GM23338 (cell line): Measurements from ENCODE around the gene HTT-AS.

Source experiments
- CREB1 ChIP-seq: fragments of 250-450 bp; sonication (Bioruptor Pico); IDR thresholded peaks from 2 replicates; pipeline ENCODE4 v1.5.0; 2020; ENCODE audit warnings: low read depth, mild to moderate bottlenecking, moderate library complexity
- EZH2 ChIP-seq: fragments of 200-600 bp; sonication (generic); IDR thresholded peaks from one replicate; pipeline ENCODE4 v1.8.0; 2017; ENCODE audit warnings: antibody characterized with exemption, mild to moderate bottlenecking, low read depth; ENCODE audit not compliant: unreplicated experiment
- EZH2phosphoT487 ChIP-seq: fragments of 200-600 bp; sonication (generic); IDR thresholded peaks from one replicate; pipeline ENCODE4 v1.8.1; 2018; ENCODE audit warnings: antibody characterized with exemption; ENCODE audit not compliant: unreplicated experiment
- JUNB ChIP-seq: IDR thresholded peaks from one replicate; pipeline ENCODE4 v1.6.1; 2016; ENCODE audit warnings: antibody characterized with exemption; ENCODE audit not compliant: unreplicated experiment
- NANOG ChIP-seq: IDR thresholded peaks from 2 replicates; pipeline ENCODE4 v1.6.1; 2016; ENCODE audit warnings: antibody characterized with exemption, borderline replicate concordance
- POLR2AphosphoS5 ChIP-seq: IDR thresholded peaks from 2 replicates; pipeline ENCODE4 v1.6.1; 2016; ENCODE audit warnings: antibody characterized with exemption, low read depth
- STAT1 ChIP-seq: IDR thresholded peaks from one replicate; pipeline ENCODE4 v1.6.1; 2016; ENCODE audit warnings: antibody characterized with exemption; ENCODE audit not compliant: unreplicated experiment
- ZNF331 ChIP-seq: fragments of 250-450 bp; sonication (Bioruptor Pico); IDR thresholded peaks from 2 replicates; pipeline ENCODE4 v1.5.0; 2020; ENCODE audit warnings: low read depth, mild to moderate bottlenecking, moderate library complexity
- TF ChIP-seq, protein P1 (sequence below), 2 experiments: fragments of 200-600 bp in 1 of 2; sonication (generic) in 1 of 2; conservative IDR thresholded peaks; 2 replicates each; pipeline versions ENCODE4 v1.5.1 to v1.6.1; 2016 to 2017; ENCODE audit warnings: antibody characterized with exemption in 2 of 2, low read depth in 2 of 2, mild to moderate bottlenecking in 2 of 2, moderate library complexity in 1 of 2
- TF ChIP-seq, protein P2 (sequence below): IDR thresholded peaks from one replicate; pipeline ENCODE4 v1.6.1; 2018; ENCODE audit warnings: antibody characterized with exemption; ENCODE audit not compliant: unreplicated experiment
- TF ChIP-seq, protein P3 (sequence below): IDR thresholded peaks from 2 replicates; pipeline ENCODE4 v1.6.1; 2016; ENCODE audit warnings: antibody characterized with exemption
- TF ChIP-seq, protein P4 (sequence below): fragments of 250-450 bp; sonication (Bioruptor Pico); IDR thresholded peaks from 2 replicates; pipeline ENCODE4 v1.5.0; 2020; ENCODE audit warnings: mild to moderate bottlenecking, moderate library complexity

DNA sequence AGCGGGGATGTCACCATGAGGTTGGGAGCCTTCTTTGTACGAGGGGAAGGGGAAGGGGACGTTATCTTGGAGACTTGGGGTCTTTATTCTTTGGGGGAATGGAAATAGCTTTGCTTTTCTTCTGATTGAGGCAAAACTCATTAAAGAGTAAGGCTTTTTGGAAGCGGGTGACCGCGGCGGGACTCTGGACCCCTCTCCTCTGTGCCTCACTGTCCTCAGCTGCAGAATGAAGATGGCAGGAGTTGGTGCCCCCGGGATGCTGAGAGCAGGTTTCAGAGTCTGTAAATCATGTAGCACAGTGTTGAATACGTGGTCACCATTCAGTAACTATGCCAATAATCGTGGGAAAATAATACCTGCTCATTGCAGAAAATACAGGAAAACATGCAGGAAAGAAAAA is 32.1 kb downstream of the HTT-AS start:
- TF ChIP-seq, protein P1, sequence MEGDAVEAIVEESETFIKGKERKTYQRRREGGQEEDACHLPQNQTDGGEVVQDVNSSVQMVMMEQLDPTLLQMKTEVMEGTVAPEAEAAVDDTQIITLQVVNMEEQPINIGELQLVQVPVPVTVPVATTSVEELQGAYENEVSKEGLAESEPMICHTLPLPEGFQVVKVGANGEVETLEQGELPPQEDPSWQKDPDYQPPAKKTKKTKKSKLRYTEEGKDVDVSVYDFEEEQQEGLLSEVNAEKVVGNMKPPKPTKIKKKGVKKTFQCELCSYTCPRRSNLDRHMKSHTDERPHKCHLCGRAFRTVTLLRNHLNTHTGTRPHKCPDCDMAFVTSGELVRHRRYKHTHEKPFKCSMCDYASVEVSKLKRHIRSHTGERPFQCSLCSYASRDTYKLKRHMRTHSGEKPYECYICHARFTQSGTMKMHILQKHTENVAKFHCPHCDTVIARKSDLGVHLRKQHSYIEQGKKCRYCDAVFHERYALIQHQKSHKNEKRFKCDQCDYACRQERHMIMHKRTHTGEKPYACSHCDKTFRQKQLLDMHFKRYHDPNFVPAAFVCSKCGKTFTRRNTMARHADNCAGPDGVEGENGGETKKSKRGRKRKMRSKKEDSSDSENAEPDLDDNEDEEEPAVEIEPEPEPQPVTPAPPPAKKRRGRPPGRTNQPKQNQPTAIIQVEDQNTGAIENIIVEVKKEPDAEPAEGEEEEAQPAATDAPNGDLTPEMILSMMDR (conservative IDR thresholded peaks at IDR 0.05; ENCODE audit: low read depth in 2 of 2) = no peak
- TF ChIP-seq, protein P2, sequence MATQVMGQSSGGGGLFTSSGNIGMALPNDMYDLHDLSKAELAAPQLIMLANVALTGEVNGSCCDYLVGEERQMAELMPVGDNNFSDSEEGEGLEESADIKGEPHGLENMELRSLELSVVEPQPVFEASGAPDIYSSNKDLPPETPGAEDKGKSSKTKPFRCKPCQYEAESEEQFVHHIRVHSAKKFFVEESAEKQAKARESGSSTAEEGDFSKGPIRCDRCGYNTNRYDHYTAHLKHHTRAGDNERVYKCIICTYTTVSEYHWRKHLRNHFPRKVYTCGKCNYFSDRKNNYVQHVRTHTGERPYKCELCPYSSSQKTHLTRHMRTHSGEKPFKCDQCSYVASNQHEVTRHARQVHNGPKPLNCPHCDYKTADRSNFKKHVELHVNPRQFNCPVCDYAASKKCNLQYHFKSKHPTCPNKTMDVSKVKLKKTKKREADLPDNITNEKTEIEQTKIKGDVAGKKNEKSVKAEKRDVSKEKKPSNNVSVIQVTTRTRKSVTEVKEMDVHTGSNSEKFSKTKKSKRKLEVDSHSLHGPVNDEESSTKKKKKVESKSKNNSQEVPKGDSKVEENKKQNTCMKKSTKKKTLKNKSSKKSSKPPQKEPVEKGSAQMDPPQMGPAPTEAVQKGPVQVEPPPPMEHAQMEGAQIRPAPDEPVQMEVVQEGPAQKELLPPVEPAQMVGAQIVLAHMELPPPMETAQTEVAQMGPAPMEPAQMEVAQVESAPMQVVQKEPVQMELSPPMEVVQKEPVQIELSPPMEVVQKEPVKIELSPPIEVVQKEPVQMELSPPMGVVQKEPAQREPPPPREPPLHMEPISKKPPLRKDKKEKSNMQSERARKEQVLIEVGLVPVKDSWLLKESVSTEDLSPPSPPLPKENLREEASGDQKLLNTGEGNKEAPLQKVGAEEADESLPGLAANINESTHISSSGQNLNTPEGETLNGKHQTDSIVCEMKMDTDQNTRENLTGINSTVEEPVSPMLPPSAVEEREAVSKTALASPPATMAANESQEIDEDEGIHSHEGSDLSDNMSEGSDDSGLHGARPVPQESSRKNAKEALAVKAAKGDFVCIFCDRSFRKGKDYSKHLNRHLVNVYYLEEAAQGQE = no peak
- TF ChIP-seq EZH2 (no peak), CREB1 (no peak), POLR2AphosphoS5 (no peak), NANOG (no peak), ZNF331 (CRISPR knock-in tag) (no peak), EZH2phosphoT487 (no peak), STAT1 (no peak), JUNB (no peak)
- TF ChIP-seq, protein P3, sequence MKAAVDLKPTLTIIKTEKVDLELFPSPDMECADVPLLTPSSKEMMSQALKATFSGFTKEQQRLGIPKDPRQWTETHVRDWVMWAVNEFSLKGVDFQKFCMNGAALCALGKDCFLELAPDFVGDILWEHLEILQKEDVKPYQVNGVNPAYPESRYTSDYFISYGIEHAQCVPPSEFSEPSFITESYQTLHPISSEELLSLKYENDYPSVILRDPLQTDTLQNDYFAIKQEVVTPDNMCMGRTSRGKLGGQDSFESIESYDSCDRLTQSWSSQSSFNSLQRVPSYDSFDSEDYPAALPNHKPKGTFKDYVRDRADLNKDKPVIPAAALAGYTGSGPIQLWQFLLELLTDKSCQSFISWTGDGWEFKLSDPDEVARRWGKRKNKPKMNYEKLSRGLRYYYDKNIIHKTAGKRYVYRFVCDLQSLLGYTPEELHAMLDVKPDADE = no peak
- TF ChIP-seq, protein P4, sequence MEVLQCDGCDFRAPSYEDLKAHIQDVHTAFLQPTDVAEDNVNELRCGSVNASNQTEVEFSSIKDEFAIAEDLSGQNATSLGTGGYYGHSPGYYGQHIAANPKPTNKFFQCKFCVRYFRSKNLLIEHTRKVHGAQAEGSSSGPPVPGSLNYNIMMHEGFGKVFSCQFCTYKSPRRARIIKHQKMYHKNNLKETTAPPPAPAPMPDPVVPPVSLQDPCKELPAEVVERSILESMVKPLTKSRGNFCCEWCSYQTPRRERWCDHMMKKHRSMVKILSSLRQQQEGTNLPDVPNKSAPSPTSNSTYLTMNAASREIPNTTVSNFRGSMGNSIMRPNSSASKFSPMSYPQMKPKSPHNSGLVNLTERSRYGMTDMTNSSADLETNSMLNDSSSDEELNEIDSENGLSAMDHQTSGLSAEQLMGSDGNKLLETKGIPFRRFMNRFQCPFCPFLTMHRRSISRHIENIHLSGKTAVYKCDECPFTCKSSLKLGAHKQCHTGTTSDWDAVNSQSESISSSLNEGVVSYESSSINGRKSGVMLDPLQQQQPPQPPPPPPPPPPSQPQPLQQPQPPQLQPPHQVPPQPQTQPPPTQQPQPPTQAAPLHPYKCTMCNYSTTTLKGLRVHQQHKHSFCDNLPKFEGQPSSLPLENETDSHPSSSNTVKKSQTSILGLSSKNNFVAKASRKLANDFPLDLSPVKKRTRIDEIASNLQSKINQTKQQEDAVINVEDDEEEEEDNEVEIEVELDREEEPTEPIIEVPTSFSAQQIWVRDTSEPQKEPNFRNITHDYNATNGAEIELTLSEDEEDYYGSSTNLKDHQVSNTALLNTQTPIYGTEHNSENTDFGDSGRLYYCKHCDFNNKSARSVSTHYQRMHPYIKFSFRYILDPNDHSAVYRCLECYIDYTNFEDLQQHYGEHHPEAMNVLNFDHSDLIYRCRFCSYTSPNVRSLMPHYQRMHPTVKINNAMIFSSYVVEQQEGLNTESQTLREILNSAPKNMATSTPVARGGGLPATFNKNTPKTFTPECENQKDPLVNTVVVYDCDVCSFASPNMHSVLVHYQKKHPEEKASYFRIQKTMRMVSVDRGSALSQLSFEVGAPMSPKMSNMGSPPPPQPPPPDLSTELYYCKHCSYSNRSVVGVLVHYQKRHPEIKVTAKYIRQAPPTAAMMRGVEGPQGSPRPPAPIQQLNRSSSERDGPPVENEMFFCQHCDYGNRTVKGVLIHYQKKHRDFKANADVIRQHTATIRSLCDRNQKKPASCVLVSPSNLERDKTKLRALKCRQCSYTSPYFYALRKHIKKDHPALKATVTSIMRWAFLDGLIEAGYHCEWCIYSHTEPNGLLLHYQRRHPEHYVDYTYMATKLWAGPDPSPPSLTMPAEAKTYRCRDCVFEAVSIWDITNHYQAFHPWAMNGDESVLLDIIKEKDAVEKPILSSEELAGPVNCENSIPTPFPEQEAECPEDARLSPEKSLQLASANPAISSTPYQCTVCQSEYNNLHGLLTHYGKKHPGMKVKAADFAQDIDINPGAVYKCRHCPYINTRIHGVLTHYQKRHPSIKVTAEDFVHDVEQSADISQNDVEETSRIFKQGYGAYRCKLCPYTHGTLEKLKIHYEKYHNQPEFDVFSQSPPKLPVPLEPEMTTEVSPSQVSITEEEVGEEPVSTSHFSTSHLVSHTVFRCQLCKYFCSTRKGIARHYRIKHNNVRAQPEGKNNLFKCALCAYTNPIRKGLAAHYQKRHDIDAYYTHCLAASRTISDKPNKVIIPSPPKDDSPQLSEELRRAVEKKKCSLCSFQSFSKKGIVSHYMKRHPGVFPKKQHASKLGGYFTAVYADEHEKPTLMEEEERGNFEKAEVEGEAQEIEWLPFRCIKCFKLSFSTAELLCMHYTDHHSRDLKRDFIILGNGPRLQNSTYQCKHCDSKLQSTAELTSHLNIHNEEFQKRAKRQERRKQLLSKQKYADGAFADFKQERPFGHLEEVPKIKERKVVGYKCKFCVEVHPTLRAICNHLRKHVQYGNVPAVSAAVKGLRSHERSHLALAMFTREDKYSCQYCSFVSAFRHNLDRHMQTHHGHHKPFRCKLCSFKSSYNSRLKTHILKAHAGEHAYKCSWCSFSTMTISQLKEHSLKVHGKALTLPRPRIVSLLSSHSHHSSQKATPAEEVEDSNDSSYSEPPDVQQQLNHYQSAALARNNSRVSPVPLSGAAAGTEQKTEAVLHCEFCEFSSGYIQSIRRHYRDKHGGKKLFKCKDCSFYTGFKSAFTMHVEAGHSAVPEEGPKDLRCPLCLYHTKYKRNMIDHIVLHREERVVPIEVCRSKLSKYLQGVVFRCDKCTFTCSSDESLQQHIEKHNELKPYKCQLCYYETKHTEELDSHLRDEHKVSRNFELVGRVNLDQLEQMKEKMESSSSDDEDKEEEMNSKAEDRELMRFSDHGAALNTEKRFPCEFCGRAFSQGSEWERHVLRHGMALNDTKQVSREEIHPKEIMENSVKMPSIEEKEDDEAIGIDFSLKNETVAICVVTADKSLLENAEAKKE (CRISPR knock-in tag) = no peak
